Measurements from ENCODE around the gene DUSP11. TPM values are rescaled to one million over a fixed set of nuclear protein-coding genes. Genes with fewer than 3 reads are reported as not detected.
"Not testable (repeated sequence)": the region's sequence is repeated elsewhere in the genome, so short reads cannot be mapped to it uniquely, and the experiment has no call there.

The DUSP11 gene
- total RNA-seq, 1 experiment from 2014 or later, result 42.3 TPM

DNA sequence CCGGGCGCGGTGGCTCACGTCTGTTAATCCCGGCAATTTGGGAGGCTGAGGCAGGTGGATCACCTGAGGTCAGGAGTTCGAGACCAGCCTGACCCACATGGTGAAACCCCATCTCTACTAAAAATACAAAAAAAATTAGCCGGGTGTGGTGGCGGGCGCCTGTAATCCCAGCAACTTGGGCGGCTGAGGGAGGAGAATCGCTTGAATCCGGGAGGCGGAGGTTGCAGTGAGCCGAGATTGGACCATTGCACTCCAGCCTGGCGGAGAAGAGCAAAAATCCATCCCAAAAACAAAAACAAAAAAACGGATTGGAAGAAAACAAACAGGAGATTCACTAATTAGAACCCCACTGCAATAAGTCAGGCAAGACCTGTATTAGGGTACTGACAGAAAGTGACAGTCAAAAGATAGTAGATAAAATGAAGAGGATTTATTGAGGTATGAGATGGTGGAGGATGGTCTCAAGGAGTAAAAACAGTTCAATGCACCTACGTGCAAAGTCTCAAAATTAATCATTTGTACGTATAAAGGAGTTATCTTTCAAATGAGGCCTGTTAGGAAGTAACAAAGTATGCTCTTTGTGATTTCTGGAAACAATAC, 936 bp downstream of the DUSP11 start:
- DNase-seq (ENCODE audit: low read depth); in situ Hi-C loops (cut with HindIII; ENCODE audit: low pct_unique_long_range_greater_than_20kb, low sequenced_read_pairs): not testable (repeated sequence)

DNA sequence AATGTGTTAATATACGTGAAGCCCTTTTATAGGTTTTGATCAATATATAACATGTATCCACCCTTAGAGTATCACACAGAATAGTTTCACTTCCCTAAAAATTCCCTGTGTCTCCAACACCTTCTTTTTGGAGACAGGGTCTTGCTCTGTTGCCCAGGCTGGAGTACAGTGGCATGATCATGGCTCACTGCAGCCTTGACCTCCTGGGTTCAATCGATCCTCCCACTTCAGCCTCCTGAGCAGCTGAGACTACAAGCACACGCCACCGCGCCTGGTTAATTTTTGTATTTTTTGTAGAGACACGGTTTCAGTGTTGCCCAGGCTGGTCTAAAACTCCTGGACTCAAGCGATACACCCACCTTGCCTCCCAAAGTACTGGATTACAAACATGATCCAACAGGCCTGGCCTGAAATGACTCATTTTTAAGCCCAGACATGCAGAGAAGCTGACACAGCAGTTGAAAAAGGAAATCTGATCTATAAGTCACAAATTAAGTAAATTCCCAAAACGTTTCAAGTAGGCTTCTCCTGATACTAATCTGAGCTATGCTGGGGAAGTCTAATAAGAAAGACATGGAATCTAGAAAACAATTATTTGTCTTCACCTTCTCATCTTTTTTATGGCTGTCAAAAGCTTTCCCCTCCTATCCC, 2.9 kb downstream of the DUSP11 start:
- in situ Hi-C loops (cut with HindIII; ENCODE audit: low pct_unique_long_range_greater_than_20kb, low sequenced_read_pairs), result no loop called here
- peak; percentile 12 for DNase-seq (ENCODE audit: low read depth)

DNA sequence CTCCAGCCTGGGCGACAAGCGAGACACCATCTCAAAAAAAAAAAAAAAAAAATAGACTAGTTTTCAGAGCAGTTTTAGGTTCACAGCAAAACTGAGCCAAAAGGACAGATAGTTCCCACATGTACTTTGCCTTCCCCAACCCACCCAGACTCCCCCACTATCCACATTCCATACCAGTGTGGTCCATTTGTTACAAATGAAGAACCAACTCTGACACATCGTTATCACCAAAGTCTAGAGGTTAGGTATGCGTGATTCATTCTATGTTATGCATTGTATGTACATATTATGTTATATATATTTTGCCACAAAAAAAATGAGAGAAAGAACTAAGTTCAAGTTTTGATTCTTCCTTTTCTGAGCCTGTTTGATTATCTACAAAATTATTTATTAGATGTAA, 3.5 kb downstream of the DUSP11 start:
- DNase-seq (ENCODE audit: low read depth), result no peak
- in situ Hi-C loops (cut with HindIII; ENCODE audit: low pct_unique_long_range_greater_than_20kb, low sequenced_read_pairs), result no loop called here

DNA sequence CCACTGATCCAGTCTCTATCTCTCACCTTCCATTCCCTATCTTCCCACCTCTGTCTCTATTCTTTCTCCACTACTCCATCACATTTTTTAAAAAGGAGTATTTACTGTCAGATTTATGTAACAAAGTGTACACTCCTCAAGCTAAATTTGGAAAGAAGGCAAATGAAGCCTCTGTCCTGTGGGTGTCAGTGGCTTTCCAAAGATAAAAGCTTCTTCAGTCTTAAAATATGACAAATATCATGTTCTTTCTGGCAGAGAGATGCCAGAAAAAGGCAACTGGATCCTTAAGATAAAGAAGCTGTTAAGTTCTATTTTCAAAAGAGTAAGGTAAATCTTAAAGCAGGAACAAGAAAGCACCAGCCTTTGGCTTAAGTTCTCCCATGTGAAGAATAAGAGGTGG, 7.1 kb downstream of the DUSP11 start:
- in situ Hi-C loops (cut with HindIII; ENCODE audit: low pct_unique_long_range_greater_than_20kb, low sequenced_read_pairs), result no loop called here

DNA sequence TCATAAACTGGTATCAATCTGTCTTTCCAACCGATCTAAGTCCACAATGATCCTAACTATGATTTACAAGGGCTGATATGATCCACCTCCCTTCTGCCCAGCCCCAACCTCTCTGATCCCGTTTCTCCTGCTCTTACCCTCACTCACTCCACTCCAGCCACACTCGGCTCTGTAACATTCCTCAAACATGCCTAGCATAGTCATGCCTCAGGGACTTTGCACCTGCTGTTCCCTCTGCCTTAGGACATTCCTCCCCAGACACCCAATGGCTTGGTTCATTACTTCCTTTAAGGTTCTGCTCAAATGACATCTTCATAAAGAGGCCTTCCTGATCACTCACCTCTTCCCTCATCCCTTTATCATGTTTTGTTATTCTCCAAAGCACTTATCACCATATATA, 9.2 kb downstream of the DUSP11 start:
- in situ Hi-C loops (cut with HindIII; ENCODE audit: low pct_unique_long_range_greater_than_20kb, low sequenced_read_pairs), result no loop called here
- no peak for DNase-seq (ENCODE audit: low read depth)

More for the DNA sequence above, 7.1 kb downstream of the DUSP11 start:
- no peak for DNase-seq (ENCODE audit: low read depth)

DNA sequence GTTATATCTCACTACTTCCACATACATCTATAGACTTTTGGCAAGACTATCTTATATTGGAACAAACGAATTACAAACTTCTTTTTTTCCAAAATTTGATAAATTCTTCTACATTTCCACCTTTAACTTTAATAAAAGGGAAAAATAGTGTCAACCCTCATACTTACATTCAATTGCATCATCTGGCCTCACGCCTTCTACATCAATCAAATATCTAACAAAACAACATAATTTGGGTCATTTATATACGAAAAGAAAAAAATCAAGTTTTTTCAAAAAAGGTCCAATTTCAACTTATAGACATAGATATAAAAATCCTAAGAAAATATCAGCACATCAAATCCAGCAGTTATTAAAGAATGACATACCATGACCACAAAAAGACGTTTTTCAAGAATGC, 12.9 kb downstream of the DUSP11 start:
- in situ Hi-C loops (cut with HindIII; ENCODE audit: low pct_unique_long_range_greater_than_20kb, low sequenced_read_pairs), result no loop called here

DNA sequence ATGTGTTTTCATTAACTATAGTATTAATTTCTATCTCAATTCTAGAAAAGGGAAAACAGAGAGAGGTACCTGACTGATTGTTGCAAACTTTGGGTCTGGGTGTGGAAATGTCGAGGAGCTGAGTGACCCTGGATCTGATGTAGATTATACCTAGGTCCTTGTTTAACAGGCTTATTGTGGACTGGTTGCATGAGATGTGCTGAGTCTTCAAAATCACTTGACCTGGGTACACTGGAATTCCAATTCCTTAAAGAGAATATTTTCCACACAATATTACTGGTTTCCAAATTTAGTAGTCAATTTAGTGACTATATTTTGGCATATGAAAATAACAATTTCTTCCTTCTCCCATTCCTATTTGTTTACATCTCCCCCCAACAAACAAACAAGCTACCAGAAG, 13.6 kb downstream of the DUSP11 start:
- in situ Hi-C loops (cut with HindIII; ENCODE audit: low pct_unique_long_range_greater_than_20kb, low sequenced_read_pairs), result no loop called here
- DNase-seq (ENCODE audit: low read depth), result no peak

More for the DNA sequence above, 12.9 kb downstream of the DUSP11 start:
- no peak for DNase-seq (ENCODE audit: low read depth)

DNA sequence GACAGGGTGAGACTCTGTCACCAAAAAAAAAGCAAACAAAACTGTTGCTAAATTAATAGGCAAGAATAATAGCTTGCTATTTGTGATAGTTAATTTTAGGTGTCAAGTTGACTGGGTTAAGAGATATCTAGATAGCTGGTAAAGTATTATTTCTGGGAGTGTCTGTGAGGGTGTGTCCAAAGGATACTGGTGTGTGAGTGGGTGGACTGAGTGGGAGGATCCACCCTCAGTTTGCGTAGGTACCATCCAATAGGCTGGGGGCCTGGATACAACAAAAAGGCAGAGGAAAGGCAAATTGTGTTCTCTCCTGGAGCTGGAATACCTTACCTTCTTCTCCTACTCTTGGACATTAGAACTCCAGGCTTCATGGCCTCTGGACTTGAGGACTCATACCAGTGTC, 15.0 kb downstream of the DUSP11 start:
- DNase-seq (ENCODE audit: low read depth), result no peak
- in situ Hi-C loops (cut with HindIII; ENCODE audit: low pct_unique_long_range_greater_than_20kb, low sequenced_read_pairs), result no loop called here

DNA sequence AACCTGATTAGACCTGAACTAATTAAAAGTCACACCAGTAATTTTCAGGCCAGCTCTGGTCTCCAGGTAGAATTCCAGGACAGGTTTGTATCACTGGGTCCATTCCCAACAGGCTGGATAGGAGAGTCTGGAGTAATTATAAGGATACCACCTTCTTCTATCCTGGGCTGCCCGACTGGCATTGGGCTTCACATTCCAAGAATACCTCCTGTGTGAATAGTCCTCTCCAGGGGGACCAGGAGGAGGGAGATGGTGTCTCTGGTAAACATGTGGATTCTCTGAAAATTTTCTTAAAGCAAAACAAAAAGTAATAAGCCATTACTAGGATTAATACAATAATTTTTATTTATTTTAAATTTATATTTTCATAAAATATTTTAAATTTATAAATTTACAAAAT, 17.3 kb downstream of the DUSP11 start:
- in situ Hi-C loops (cut with HindIII; ENCODE audit: low pct_unique_long_range_greater_than_20kb, low sequenced_read_pairs), result no loop called here
- no peak for DNase-seq (ENCODE audit: low read depth)

DNA sequence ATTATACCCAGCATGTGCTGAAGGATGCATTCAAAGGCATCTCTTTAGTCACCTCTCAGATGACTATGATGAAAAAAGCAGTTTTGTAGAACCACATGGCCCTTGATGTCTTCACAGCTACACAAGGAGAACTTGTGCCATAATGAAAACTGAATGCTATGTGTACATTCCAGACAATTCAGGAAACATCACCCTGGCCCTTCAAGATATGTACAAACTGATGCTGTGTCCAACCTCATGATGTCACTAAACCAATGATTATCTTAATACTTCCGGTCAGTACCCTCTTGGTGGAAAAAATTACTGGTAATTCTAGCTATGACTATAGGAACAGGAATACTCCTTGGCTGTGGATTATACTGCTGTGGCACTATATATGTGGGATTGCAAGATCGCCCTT, 20.0 kb downstream of the DUSP11 start:
- in situ Hi-C loops (cut with HindIII; ENCODE audit: low pct_unique_long_range_greater_than_20kb, low sequenced_read_pairs), result no loop called here
- DNase-seq (ENCODE audit: low read depth), result no peak

DNA sequence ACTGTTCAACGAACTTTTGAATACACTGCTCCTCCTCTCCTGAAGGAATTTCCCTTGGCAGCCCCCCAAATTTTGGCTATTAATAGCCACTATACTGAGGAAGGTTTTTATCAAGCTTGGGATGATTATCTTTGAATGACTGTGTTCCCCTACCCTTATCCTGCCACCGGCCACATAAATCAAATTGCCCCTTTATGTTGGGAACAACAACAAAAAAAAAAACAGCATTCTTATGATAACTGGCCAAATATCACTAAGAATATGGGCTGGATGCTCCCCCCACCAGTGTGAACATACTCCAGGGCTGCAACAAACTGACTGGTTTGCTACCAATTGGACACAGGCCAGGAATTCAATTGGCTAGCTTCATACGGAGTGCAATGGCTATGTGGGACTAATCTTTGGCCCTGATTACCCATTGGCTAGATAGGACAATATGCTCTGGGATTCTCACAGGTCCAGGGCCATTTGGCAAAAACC, 20.6 kb downstream of the DUSP11 start:
- no peak for DNase-seq (ENCODE audit: low read depth)
- in situ Hi-C loops (cut with HindIII; ENCODE audit: low pct_unique_long_range_greater_than_20kb, low sequenced_read_pairs), result no loop called here

DNA sequence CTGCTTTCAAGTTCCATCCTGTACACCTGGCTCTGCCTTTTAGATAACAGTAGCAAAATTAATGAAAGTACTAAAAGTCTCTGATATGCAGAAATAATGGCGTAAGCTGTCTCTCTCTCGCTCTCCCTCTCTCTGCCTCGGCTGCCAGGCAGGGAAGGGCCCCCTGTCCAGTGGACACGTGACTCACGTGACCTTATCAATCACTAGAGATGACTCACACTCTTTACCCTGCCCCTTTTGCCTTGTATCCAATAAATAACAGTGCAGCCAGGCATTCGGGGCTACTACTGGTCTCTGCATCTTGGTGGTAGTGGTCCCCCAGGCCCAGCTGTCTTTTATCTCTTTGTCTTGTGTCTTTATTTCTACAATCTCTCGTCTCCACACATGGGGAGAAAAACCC, 25.6 kb downstream of the DUSP11 start:
- DNase-seq (ENCODE audit: low read depth); in situ Hi-C loops (cut with HindIII; ENCODE audit: low pct_unique_long_range_greater_than_20kb, low sequenced_read_pairs): not testable (repeated sequence)

DNA sequence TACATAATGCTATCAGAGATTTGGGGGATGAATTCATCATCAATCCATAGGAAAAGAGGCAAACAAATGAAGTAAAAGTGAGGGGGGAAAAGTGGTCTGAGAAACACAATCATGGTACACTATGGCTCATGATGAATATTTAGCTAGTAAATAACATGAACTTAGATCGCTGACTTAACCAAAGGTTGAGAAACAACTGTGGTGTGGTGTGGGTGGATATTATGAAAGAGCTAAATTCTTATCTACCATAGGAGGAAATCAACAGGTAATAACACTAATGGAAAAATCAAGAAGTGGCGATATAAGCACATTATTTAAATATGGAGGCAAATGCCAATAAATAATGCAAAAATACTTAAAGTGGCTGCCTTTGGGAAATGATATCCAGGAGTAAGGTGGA, 30.6 kb downstream of the DUSP11 start:
- in situ Hi-C loops (cut with HindIII; ENCODE audit: low pct_unique_long_range_greater_than_20kb, low sequenced_read_pairs), result no loop called here
- no peak for DNase-seq (ENCODE audit: low read depth)

DNA sequence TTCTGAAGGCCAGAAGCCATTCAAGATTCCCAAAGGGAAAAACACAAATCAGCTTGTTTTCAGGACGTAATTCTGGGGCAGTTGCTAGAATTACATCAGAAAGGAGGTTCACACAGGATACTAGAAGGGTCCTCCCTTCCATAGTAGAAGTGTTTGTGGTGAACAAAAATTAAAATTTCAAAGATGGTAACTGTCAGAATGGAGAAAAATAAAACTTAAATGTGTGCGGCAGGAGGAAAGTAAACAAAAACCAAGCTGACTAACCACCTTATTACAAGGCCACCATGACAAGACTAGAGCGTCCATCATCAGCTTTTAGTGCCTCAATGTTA, 33.1 kb downstream of the DUSP11 start:
- no peak for DNase-seq (ENCODE audit: low read depth)

DNA sequence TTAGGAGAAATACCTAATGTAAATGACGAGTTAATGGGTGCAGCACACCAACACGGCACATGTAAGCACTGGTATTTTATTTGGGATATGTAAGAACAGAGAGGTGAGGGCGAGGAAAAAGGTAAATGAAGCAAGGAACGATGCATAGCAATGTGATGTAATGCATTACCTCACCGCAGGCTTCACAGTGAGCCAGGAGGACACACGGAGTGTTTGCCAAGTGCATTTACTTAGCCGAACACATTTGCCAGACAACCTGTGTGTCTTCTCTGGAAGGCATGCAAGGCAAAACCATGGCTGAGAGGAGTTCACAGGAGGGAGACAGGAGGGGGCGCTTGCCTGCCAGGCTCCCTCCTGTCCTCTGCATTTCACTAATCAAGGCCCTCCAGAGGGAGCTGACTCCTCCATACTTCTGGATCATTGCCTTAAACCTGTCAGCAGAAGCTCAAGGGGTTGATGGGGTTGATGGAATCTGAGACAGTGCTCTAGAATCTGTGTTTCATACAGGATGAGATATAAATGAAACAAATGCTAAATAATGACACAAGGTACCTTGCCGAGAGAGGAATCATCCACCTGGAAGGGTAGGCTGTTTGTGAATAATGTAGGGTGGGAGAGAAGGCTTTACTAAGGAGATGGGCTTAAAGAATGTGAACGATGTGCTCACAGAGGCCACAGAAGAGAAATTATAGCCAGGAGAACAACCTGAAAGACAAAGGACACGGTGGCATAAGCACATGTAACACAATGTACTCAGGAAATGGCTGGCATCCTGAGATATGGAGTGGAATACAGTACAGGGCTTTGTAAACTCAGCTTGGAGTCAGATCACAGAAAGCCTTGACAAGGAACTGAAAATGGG, 33.7 kb downstream of the DUSP11 start:
- in situ Hi-C loops (cut with HindIII; ENCODE audit: low pct_unique_long_range_greater_than_20kb, low sequenced_read_pairs), result no loop called here
- DNase-seq (ENCODE audit: low read depth), result no peak

More for the DNA sequence above, 33.1 kb downstream of the DUSP11 start:
- in situ Hi-C loops (cut with HindIII; ENCODE audit: low pct_unique_long_range_greater_than_20kb, low sequenced_read_pairs), result no loop called here

DNA sequence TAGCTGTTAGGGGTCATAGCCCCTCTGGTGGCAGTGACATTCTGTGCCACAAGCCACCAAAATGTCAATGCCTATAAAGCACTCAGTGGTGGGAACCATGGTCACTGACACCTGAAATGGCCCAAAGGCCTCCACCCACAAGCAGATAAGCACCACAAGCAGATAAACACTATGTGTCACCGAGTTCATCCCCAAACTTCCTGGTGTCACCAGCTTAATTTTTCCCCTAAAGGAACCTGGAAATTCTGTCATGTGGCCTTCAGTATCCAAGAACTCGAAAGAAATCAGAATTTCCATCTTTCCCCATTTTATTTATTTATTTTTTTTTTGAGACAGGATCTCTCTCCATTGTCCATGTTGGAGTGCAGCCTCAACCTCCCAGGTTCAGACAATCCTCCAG, 39.1 kb downstream of the DUSP11 start:
- no peak for DNase-seq (ENCODE audit: low read depth)
- in situ Hi-C loops (cut with HindIII; ENCODE audit: low pct_unique_long_range_greater_than_20kb, low sequenced_read_pairs), result no loop called here

DNA sequence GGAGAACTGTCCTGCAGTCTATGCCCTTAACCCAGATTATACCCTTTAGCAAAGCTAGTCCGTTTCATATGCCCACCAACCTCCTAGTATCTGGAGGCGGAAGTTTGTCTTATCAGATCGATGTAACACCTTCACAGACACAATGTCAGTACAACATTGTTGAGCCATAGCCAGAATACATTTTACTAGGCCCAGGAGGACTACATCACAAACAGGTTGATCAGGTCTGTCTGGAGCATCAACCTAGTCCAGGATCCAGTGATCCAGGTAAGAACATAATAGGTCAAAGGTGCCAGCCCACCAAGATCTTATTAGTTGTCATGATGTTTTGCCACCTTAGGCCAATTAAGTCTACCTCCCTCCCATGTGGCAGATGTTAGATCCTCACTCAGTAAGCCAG, 40.8 kb downstream of the DUSP11 start:
- DNase-seq (ENCODE audit: low read depth), result no peak
- in situ Hi-C loops (cut with HindIII; ENCODE audit: low pct_unique_long_range_greater_than_20kb, low sequenced_read_pairs), result no loop called here

DNA sequence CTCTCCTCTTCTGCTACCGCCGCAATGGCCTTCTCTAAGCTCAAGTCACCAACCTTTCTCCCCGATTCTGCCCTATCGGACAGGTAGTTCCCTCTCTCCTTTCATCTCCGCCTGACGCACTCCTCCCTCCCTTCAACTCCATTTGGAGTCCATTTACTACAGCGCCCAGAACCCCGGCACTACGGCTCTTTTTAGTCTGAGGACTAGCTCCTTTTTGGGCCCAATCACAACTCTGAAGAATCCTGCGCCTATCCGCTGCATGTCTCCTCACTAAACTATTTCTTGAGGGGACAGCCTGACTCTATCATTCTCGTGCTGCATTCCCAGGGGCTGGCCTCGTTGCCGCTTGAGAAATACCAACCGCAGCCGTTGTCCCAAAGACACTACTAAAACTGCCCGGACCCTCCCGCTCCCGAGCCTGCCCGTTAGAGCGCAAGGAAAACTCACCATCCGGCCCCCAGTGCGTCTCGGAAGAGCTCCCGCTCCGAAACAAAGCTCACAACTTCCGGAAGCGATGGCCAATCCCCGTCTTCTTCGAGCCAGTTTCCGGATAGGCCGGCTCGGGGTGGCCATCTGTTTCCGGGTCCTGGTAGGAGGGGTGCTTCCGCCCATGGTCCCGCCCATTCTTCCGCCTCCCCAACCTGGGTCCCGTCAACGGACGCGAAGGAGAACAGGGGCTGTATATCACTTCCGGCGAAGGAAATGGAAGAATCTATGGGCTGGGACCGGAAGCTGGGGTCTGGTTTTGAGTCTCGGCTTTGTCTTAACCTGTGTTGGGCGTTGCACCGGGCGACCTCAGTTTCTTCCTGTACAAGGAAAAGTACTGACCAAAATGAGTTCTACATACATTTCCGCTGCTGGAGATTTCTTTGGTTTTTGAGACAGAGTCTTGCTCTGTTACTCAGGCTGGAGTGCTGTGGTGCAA, 42.8 kb downstream of the DUSP11 start, which contains the start of gene TPRKB:
TSS of gene TPRKB (minus strand) at position 491 of the 925 bp plus-strand sequence. CDS start 2,776 bp downstream, outside the sequence.
- DNase-seq (ENCODE audit: low read depth), result peak; percentile 97
- in situ Hi-C loops (cut with HindIII; ENCODE audit: low pct_unique_long_range_greater_than_20kb, low sequenced_read_pairs), result no loop called here
